BE2C (cell line): ENCODE data around the gene TALDO1.

Source experiments
- DNase-seq: peaks from one replicate; pipeline ENCODE4 v3.0.0-alpha.2; 2020
- H3K27me3 ChIP-seq: fragments of 250-450 bp; sonication (Bioruptor Pico); 2 replicates; pipeline ENCODE4 v1.5.1; 2020; ENCODE audit warnings: mild to moderate bottlenecking
- H3K36me3 ChIP-seq: fragments of 250-450 bp; sonication (Bioruptor Pico); 2 replicates; pipeline ENCODE4 v1.5.1; 2020; ENCODE audit warnings: mild to moderate bottlenecking
- H3K4me1 ChIP-seq: fragments of 250-450 bp; sonication (Bioruptor Pico); 2 replicates; pipeline ENCODE4 v1.5.1; 2020
- H3K4me3 ChIP-seq: 2 replicates; pipeline ENCODE4 v1.5.1; 2011; ENCODE audit warnings: low read depth, low read length
- H3K9me3 ChIP-seq: fragments of 250-450 bp; sonication (Bioruptor Pico); 2 replicates; pipeline ENCODE4 v1.5.1; 2020
- CTCF ChIP-seq: IDR thresholded peaks from 2 replicates; pipeline ENCODE4 v1.5.1; 2012; ENCODE audit warnings: mild to moderate bottlenecking, low read depth, low read length

The TALDO1 gene

GRCh38 chr11:769887-770641 lies 22.8 kb downstream of the TALDO1 start:
- no peak for TF ChIP-seq CTCF

GRCh38 chr11:770642-771616 lies 23.7 kb downstream of the TALDO1 start:
- DNase-seq, result no peak
- Histone ChIP-seq H3K36me3 (peaks cover 23% of the 10 kb centered on the region), H3K4me3 (no peak overlapping the region), H3K4me1 (no peaks in the 10 kb centered on the region), H3K27me3 (no peaks in the 10 kb centered on the region), H3K9me3 (no peaks in the 10 kb centered on the region)
- no peak for TF ChIP-seq CTCF

More at GRCh38 chr11:769887-770641, 22.8 kb downstream of the TALDO1 start:
- Histone ChIP-seq H3K9me3 (no peaks in the 10 kb centered on the region), H3K4me1 (no peaks in the 10 kb centered on the region), H3K36me3 (peaks cover 27% of the 10 kb centered on the region), H3K4me3 (no peak overlapping the region), H3K27me3 (no peaks in the 10 kb centered on the region)
- no peak for DNase-seq

- Histone ChIP-seq H3K27me3 (no peaks in the 10 kb centered on the region), H3K9me3 (no peaks in the 10 kb centered on the region), H3K36me3 (peaks cover 21% of the 10 kb centered on the region), H3K4me1 (no peaks in the 10 kb centered on the region), H3K4me3 (no peak overlapping the region)
- DNase-seq, result no peak
- no peak for TF ChIP-seq CTCF
Observed at GRCh38 chr11:771617-772204, 24.4 kb downstream of the TALDO1 start.

GRCh38 chr11:772429-773390 lies 25.4 kb downstream of the TALDO1 start:
- Histone ChIP-seq H3K4me3 (no peak overlapping the region), H3K4me1 (no peaks in the 10 kb centered on the region), H3K9me3 (no peaks in the 10 kb centered on the region), H3K27me3 (no peaks in the 10 kb centered on the region), H3K36me3 (peaks cover 21% of the 10 kb centered on the region)
- no peak for DNase-seq
- TF ChIP-seq CTCF, result no peak

GRCh38 chr11:773425-773824 lies 26.2 kb downstream of the TALDO1 start:
- peaks cover 21% of the 10 kb centered on the region for H3K36me3 ChIP-seq
- H3K9me3 ChIP-seq, result no peaks in the 10 kb centered on the region
- no peak for TF ChIP-seq CTCF
- no peak overlapping the region for H3K4me3 ChIP-seq
- no peaks in the 10 kb centered on the region for H3K27me3 ChIP-seq
- no peaks in the 10 kb centered on the region for H3K4me1 ChIP-seq
- DNase-seq, result no peak
